ENCODE measurements around the gene PTPRT.

PTPRT gene

DNA sequence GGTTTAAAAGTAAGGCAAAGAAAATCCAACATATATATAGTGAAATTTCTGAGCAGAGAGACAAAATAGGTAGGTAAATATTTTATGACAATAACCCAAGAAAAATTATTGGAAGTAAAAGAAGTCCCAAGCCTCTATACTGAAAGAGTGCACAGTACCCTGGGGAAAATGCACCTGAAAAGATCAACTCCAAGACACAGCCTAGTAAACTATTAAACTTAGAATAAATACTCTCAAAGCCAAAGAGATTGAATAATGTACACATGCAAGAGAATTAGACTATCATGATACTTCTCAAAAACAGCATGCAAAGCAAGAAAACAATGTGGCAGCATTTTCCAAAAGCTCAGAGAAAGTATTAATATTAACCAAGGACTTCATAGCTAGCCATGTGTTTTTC is 894.7 kb downstream of the PTPRT start:
- CTCF ChIA-PET: no interaction called here

DNA sequence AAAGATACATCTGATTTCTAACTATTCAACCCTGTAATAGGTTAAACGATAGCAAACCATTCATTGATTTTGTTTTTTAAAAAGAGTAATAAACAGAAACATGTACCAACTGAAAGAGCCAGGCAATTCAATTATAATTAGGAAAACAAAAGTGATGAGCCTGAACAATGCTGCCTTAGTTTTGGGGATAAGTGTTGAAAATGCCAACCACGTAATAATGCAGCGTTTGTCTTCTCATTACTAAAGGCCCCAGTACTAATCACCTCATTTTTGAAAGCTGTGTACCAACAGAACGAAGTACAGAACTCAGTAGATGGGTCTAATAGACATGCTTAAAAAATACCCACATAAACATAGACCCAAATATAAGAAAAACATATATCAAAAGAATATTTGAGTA is 907.9 kb downstream of the PTPRT start:
- ChIA-PET POLR2A (no interaction called here), CTCF (no interaction called here)
- H3K9me3 ChIP-seq (ENCODE audit: control insufficient read depth, insufficient read depth, low read depth, low read length): no peaks in the 10 kb centered on the region
- H3K27ac ChIP-seq (ENCODE audit: extremely low read depth, low read depth, low read length): no peak overlapping the region
- no peaks in the 10 kb centered on the region for H3K4me1 ChIP-seq (ENCODE audit: control insufficient read depth, insufficient read depth, low read length)
- H3K4me3 ChIP-seq (ENCODE audit: low read depth, low read length): no peak overlapping the region
- TF ChIP-seq KLF16 (tag by site-specific recombination; IDR thresholded peaks at IDR 0.05) (no peak), ZNF473 (tag by site-specific recombination; IDR thresholded peaks at IDR 0.05) (no peak), REPIN1 (tag by site-specific recombination; IDR thresholded peaks at IDR 0.05; ENCODE audit: low read depth) (no peak), ZEB2 (tag by site-specific recombination; IDR thresholded peaks at IDR 0.05) (no peak), ZNF169 (tag by site-specific recombination; IDR thresholded peaks at IDR 0.05) (no peak), ZFP69B (tag by site-specific recombination; IDR thresholded peaks at IDR 0.05) (no peak), SP2 (tag by site-specific recombination; IDR thresholded peaks at IDR 0.05) (no peak), ZNF558 (tag by site-specific recombination; IDR thresholded peaks at IDR 0.05) (no peak), ZNF433 (tag by site-specific recombination; IDR thresholded peaks at IDR 0.05; ENCODE audit: low read depth) (no peak), ZNF544 (tag by site-specific recombination; IDR thresholded peaks at IDR 0.05) (no peak), SP3 (tag by site-specific recombination; IDR thresholded peaks at IDR 0.05) (no peak), ZBTB21 (tag by site-specific recombination; IDR thresholded peaks at IDR 0.05) (no peak), ZNF624 (tag by site-specific recombination; IDR thresholded peaks at IDR 0.05) (no peak), ZFHX2 (tag by site-specific recombination; conservative IDR thresholded peaks at IDR 0.05) (no peak), SALL2 (tag by site-specific recombination; IDR thresholded peaks at IDR 0.05; ENCODE audit: borderline replicate concordance) (no peak), GLI2 (tag by site-specific recombination; IDR thresholded peaks at IDR 0.05; ENCODE audit: borderline replicate concordance, low read depth) (no peak), ZFP37 (tag by site-specific recombination; IDR thresholded peaks at IDR 0.05) (no peak), ZNF174 (tag by site-specific recombination; IDR thresholded peaks at IDR 0.05) (no peak)
- no peaks in the 10 kb centered on the region for H3K36me3 ChIP-seq (ENCODE audit: control insufficient read depth in 2 of 2, insufficient read depth in 1 of 2, low read length in 2 of 2)

More for the DNA sequence above, 894.7 kb downstream of the PTPRT start:
- POLR2A ChIA-PET: no interaction called here
- H3K4me3 ChIP-seq (ENCODE audit: low read depth, low read length): no peak overlapping the region
- TF ChIP-seq ZNF48 (tag by site-specific recombination; IDR thresholded peaks at IDR 0.05): no peak
- TF ChIP-seq ZNF521 (tag by site-specific recombination; IDR thresholded peaks at IDR 0.05): no peak
- TF ChIP-seq, protein P1, sequence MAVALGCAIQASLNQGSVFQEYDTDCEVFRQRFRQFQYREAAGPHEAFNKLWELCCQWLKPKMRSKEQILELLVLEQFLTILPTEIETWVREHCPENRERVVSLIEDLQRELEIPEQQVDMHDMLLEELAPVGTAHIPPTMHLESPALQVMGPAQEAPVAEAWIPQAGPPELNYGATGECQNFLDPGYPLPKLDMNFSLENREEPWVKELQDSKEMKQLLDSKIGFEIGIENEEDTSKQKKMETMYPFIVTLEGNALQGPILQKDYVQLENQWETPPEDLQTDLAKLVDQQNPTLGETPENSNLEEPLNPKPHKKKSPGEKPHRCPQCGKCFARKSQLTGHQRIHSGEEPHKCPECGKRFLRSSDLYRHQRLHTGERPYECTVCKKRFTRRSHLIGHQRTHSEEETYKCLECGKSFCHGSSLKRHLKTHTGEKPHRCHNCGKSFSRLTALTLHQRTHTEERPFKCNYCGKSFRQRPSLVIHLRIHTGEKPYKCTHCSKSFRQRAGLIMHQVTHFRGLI (tag by site-specific recombination; IDR thresholded peaks at IDR 0.05): no peak
- TF ChIP-seq ZNF311 (tag by site-specific recombination; IDR thresholded peaks at IDR 0.05; ENCODE audit: borderline replicate concordance): no peak
- TF ChIP-seq ZNF211 (tag by site-specific recombination; IDR thresholded peaks at IDR 0.05; ENCODE audit: low read depth): no peak
- TF ChIP-seq ZNF596 (tag by site-specific recombination; IDR thresholded peaks at IDR 0.05): no peak
- no peak for TF ChIP-seq REPIN1 (tag by site-specific recombination; IDR thresholded peaks at IDR 0.05; ENCODE audit: low read depth)
- TF ChIP-seq ZNF600 (tag by site-specific recombination; IDR thresholded peaks at IDR 0.05): no peak
- H3K36me3 ChIP-seq (ENCODE audit: control insufficient read depth in 2 of 2, insufficient read depth in 1 of 2, low read length in 2 of 2): no peaks in the 10 kb centered on the region
- H3K9me3 ChIP-seq (ENCODE audit: control insufficient read depth, insufficient read depth, low read depth, low read length): no peaks in the 10 kb centered on the region
- H3K4me1 ChIP-seq (ENCODE audit: control insufficient read depth, insufficient read depth, low read length): no peaks in the 10 kb centered on the region
- H3K27ac ChIP-seq (ENCODE audit: extremely low read depth, low read depth, low read length): no peak overlapping the region
